GM18502 (cell line): ENCODE measurements around the gene HMCN2.

Experiments used
- ATAC-seq: cut with Tn5 transposase; IDR thresholded peaks from one replicate; pipeline ENCODE4 v1.9.1; 2021; ENCODE audit warnings: mild to moderate bottlenecking; ENCODE audit not compliant: unreplicated experiment, poor library complexity

Gene HMCN2

DNA sequence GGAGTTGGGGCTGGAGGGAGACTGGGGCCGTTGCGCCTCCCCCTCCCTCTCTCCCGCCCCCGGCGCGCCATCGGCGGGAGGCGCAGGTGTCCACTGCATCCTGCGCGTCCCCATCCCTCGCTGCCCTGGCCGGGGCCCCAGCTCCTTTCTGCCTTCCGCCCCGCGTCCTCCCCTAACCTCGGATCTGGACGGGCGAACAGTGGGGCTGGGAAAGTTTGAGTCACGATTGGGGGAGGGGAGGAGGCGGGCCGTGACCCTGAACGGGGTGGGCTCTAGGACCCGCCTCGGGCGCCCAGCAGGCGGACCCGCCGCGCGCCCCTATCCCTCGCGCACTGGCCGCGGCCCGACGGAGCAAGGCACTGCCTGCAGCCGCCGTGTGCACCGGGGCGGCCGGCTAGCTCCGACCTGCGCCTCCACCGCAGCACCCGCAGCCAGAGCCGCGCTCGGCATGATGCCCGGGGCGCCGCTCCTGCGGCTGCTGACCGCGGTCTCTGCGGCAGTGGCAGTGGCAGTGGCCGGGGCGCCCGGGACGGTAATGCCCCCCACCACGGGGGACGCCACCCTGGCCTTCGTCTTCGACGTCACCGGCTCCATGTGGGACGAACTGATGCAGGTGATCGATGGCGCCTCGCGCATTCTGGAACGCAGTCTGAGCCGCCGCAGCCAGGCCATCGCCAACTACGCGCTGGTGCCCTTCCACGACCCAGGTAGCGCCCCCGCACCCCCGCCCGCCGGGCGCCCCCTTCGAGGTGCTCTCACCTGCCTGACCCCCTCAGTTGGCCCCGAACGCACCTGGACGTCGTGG, at the start of gene HMCN2:
Gene HMCN2 (plus strand): TSS at position 330 of the 805 bp plus-strand sequence. CDS start 119 bp downstream, at position 449.
- ATAC-seq, result no peak

GRCh38 chr9:130217838-130218237, 47.7 kb upstream of the HMCN2 start:
- no peak for ATAC-seq

- ATAC-seq, result no peak
Measured at GRCh38 chr9:130219661-130220096, 45.9 kb upstream of the HMCN2 start.

DNA sequence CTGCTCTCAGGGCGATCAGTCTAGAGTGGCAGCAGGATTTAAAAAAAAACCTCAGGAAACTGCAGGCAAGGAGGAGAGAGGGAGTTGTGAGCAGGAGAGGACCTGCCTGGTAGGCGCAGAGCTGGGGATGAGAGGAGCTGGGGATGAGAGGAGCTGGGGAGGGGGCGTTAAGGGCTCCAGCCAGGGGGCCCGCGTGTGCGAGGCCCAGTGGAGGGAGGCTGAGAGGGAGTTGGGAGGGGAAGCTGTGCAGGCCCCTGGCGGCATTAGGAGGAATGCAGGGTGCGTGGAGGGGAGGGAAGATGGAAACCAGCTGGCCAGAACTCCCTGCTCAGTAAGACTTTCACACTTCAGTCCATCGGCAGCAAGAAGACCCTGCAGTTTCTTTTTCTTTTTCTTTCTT, 45.2 kb upstream of the HMCN2 start:
- ATAC-seq, result no peak

- no peak for ATAC-seq
Measured at GRCh38 chr9:130222833-130223232, 42.7 kb upstream of the HMCN2 start.

DNA sequence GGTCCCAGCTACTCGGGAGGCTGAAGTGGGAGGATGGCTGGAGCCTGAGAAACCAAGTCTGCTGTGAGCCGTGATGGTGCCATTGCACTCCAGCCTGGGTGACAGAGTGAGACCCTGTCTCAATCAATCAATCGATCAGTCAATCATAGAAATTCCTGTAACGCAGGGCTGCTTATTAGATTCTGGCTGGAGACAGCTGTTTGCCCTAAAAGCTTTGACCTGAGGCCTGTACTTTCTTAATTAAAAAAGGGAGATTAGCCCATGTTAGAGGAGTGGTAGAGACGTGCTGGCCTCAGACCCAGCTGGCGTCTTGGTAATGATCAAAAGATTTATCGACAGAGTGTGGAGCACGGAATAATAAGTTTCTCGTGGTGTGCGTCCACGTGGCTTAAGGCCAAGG, 40.5 kb upstream of the HMCN2 start:
- ATAC-seq, result no peak

DNA sequence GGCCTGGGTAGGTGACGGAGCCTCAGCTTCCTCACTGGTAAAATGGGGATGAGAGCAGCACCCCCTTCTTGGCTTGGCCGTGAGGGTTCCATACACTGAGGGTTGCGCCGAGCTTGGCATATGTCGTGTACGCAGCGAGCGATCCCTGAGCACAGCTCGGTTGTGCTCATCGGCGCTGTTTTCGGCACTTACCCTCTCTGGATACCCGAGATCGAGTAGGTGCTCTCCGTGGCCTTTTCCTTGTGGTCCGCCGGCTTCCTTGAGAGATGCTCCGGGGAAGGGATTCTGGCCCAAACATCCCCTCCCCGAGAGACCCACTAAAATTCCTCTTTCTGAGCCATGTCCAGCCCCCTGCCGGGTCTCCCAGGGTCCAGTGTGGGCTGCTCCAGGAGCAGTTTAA, 40.0 kb upstream of the HMCN2 start:
- ATAC-seq, result no peak

DNA sequence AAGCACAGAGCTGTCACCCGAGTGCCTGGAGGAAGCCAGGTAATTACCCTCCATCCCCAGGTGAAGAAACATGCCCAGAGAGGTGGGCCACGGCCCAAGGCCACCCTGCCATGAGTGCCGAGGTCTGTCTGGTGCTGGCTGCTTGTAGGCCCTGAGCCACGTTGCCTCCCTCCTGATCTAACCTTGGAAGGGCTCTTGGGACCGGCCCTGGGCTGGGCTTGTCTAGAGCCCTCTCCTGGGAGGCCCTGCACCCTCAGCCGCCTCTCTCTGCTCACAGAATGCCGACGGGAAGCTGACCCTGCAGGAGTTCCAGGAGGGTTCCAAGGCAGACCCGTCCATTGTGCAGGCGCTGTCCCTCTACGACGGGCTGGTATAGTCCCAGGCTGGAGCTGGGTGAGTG, 39.4 kb upstream of the HMCN2 start:
- ATAC-seq, result no peak

- no peak for ATAC-seq
Measured at GRCh38 chr9:130227833-130228232, 37.7 kb upstream of the HMCN2 start.

DNA sequence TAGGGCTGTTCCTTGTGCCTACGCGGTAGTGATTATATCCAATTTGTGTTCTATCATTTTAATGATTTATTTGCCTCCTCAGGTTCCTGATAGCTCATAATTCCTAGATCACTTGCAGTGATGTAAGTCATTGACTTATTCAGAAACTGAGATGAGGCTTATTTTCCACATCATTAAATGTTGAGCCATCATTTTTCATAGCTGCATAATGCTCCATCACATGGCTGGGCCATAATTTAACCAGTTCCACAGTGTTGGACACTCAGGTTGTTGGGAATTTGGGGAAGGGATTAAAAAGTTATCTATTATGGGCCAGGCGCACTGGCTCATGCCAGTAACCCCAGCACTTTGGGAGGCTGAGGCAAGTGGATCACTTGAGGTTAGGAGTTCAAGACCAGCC, 35.8 kb upstream of the HMCN2 start:
- ATAC-seq, result no peak

DNA sequence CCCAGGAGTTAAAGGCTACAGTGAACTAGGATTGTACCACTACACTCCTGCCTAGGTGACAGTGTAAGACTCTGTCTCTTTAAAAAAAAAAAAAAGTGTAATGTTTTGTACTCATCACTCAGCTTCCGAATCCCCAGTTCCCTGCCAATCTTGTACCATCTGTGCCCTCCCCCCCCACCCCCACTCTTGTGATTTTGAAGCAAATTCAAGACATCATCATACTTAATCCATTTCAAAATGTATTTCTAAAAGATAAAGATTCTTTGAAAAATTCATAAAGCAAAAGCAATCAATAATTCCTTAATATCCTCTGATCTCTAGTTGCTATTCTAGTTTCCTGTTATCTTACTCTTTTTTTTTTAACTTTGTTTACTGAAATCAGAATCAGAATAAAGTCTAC, 34.9 kb upstream of the HMCN2 start:
- no peak for ATAC-seq

- no peak for ATAC-seq
Measured at GRCh38 chr9:130232899-130233586, 32.5 kb upstream of the HMCN2 start.

DNA sequence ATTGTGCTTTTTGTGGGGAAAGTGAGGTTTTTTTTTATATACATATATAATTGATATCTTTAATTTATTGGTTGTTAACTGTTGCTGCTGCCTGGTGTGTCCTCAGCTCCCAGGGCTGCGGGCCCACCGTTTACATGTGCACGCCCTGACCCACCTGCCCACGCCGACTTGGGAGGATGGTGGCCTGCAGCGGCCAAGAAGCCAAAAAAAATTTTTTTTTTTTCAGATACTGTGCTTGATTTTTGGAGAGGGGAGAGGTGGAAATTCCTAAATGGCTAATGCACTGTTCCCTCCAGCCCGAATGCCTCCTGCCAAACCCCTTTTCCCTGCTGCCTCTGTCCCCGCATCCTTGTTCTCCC, 32.0 kb upstream of the HMCN2 start:
- ATAC-seq, result no peak

DNA sequence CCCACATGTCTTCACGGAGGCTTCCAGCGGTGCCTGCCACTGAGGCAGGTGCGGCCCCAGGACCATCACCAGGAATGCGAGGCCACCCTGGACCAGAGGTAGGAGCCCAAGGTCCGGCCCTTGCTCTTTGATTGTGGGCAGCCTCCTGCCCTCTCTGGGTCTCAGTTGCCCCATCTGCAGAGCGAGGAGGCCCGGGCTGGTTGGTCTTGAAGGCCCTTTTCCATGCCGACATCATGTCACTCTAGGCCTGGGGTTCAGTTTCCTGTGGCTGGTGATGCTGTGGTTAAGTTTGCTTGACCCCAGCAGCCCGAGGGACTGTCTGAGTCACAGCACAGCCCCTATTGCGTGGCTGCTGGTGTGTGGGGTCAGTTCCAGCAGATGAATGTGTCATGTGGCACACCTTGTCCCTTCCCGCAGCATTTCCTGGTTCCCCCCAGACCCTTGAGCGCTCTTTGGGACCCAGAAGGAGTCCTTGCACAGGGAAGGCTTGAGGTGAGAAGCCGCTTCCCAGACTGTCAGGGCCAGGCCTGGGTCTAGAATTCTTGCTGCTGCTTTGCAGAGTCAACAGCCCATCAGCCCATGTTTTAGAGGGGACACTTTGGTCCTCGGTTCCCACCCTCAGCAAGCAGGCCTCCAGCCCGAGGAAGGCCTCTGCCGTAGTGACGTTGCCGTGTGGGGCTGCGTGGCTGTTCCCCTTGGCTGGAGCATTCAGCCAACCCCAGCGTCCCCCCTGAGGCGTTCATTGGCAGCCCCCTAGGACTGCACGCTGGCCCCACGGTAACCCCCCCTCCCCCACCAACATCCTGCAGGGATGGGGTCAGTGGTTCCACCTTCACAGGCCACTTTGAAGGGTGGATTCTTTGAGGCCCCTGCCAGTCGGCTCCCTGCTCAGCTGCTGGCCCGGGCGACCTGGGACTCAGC, 31.0 kb upstream of the HMCN2 start:
- ATAC-seq, result no peak

GRCh38 chr9:130235558-130236435, 29.8 kb upstream of the HMCN2 start:
- no peak for ATAC-seq

DNA sequence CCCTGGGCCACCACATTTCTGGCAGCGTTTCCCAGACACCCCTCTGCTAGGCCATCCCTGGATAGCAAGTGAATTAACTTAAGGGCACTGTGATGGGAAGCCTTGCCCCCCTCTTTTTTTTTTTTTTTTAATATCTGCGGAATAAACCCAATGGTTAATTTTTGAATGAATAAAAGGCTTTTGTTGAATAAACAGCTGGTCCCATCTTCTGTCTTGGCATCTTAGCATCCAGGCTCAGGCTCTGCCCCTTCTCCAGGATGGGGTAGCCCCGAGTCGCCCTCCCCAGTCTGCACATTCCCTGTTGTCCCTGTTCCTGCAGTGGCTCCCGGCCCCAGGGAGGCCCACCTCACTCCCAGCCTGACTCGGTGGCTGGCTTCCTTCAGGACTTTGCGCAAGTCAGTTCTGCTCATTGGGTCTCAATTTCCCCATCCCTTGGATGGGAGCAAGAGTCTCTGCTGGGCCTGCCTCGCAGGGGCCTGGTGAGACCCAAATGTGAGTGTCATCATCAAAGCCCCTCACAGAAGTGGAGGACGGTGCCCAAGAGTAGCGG, 29.0 kb upstream of the HMCN2 start:
- ATAC-seq, result no peak

DNA sequence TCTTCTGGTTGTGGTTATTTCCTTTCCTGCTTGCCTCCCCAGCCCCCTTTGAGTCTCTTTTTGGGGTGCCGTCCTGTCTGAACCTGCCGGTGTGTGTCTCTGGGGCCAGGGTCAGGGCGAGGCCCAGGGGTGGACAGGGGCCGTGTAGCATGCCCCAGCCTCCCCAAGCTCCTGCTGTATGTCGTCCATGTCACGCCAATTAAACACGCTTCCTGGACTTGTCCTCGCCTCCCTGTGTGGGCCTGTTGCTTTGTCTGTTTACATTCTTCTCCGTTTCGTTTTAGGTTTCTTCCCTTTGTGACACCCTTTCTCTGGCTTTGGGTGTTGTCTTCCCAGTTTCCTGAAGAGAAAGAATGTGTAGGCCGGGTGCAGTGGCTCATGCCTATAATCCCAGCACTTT, 28.5 kb upstream of the HMCN2 start:
- no peak for ATAC-seq

DNA sequence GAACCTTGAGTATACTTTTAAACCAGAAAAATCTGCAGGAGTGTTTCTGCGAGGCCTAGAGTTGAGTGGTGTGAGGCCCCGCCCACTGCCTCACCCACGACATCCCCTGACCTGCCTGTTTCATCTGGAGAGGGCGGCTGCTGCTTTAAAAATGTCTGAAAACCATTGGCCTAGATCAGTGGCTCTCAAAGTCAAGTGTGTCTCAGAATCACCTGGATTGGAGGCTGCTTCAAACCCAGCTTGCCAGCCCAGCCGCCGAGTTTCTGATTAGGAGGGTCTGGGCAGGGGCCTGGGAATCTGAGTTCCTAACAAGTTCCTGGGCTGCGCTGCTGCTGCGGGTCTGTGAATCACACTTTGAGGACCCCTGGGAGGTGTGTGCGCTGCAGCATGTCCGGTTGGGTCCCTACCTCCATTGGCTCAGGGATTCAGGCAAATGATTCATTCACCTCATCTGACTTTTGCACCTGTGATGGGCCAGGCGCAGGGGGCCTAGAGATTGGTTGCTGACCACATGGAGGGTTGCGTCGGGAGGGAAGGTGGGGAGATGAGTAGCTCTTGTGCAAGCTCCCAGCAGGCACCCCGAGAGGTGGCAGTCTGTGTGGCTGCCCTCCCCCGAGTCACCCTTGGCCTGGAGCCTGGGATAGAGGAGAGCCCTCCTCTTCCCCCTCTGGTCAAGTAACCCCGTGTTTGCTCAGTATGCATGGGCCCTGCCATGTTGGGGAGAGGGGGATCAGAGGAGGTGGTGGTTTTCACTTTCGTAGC, 27.6 kb upstream of the HMCN2 start:
- no peak for ATAC-seq

GRCh38 chr9:130239363-130239695, 26.2 kb upstream of the HMCN2 start:
- peak; percentile 15 for ATAC-seq
